ENCODE results near the gene ZFP69B.

DNA sequence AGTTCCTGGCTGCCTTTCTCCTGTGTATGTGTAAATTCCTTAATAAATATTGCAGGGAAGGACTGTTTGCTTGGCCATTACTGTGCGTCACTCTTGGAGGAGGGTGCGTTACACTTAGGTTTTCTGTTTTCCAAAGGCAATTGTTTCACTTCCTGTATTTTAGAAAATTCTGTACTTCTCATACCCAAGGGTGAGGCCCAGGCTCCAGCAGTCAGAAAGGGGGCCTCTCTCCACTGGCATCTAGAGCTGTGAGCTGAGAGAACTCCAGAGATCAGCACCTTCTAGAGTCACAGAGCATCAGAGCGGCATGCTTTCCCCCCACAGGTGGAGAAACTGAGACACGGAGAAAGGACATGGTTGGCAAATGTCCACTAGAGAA, 27.0 kb upstream of the ZFP69B start:
- TF ChIP-seq ZNF2 (tag by site-specific recombination; IDR thresholded peaks at IDR 0.05), result no peak
- no peak for TF ChIP-seq ZNF76 (tag by site-specific recombination; IDR thresholded peaks at IDR 0.05; ENCODE audit: borderline replicate concordance, low read depth)
- TF ChIP-seq, protein P1, sequence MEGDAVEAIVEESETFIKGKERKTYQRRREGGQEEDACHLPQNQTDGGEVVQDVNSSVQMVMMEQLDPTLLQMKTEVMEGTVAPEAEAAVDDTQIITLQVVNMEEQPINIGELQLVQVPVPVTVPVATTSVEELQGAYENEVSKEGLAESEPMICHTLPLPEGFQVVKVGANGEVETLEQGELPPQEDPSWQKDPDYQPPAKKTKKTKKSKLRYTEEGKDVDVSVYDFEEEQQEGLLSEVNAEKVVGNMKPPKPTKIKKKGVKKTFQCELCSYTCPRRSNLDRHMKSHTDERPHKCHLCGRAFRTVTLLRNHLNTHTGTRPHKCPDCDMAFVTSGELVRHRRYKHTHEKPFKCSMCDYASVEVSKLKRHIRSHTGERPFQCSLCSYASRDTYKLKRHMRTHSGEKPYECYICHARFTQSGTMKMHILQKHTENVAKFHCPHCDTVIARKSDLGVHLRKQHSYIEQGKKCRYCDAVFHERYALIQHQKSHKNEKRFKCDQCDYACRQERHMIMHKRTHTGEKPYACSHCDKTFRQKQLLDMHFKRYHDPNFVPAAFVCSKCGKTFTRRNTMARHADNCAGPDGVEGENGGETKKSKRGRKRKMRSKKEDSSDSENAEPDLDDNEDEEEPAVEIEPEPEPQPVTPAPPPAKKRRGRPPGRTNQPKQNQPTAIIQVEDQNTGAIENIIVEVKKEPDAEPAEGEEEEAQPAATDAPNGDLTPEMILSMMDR (tag by site-specific recombination; IDR thresholded peaks at IDR 0.05), result no peak
- no peak for TF ChIP-seq ZNF24 (tag by site-specific recombination; IDR thresholded peaks at IDR 0.05)
- TF ChIP-seq ZNF214 (tag by site-specific recombination; IDR thresholded peaks at IDR 0.05; ENCODE audit: borderline replicate concordance), result no peak
- TF ChIP-seq, protein P2, sequence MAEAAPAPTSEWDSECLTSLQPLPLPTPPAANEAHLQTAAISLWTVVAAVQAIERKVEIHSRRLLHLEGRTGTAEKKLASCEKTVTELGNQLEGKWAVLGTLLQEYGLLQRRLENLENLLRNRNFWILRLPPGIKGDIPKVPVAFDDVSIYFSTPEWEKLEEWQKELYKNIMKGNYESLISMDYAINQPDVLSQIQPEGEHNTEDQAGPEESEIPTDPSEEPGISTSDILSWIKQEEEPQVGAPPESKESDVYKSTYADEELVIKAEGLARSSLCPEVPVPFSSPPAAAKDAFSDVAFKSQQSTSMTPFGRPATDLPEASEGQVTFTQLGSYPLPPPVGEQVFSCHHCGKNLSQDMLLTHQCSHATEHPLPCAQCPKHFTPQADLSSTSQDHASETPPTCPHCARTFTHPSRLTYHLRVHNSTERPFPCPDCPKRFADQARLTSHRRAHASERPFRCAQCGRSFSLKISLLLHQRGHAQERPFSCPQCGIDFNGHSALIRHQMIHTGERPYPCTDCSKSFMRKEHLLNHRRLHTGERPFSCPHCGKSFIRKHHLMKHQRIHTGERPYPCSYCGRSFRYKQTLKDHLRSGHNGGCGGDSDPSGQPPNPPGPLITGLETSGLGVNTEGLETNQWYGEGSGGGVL (tag by site-specific recombination; IDR thresholded peaks at IDR 0.05), result no peak
- no peak for TF ChIP-seq GFI1B (tag by site-specific recombination; IDR thresholded peaks at IDR 0.05)
- TF ChIP-seq ZNF501 (tag by site-specific recombination; IDR thresholded peaks at IDR 0.05), result no peak
- TF ChIP-seq ZNF292 (tag by site-specific recombination; IDR thresholded peaks at IDR 0.05; ENCODE audit: borderline replicate concordance, low read depth), result no peak
- TF ChIP-seq ZNF140 (tag by site-specific recombination; IDR thresholded peaks at IDR 0.05), result no peak
